ENCODE results near the gene CDKN2C.
"Not testable (repeated sequence)": the region's sequence is repeated elsewhere in the genome, so short reads cannot be mapped to it uniquely, and the experiment has no call there.

The CDKN2C gene

GRCh38 chr1:50930965-50931737 is 38.9 kb upstream of the CDKN2C start:
- peak; percentile 14 for DNase-seq (ENCODE audit: low read depth)
- H3K4me3 ChIP-seq (ENCODE audit: control insufficient read depth, low read depth, low read length) = no peak overlapping the region
- TF ChIP-seq CTCF (conservative IDR thresholded peaks at IDR 0.05; ENCODE audit: control insufficient read depth, insufficient read depth, low read depth, low read length) = no peak

- DNase-seq (ENCODE audit: low read depth); H3K4me3 ChIP-seq (ENCODE audit: control insufficient read depth, low read depth, low read length): not testable (repeated sequence)
Measured at GRCh38 chr1:50932043-50932442, 38.0 kb upstream of the CDKN2C start.

GRCh38 chr1:50933770-50934169 is 36.3 kb upstream of the CDKN2C start:
- not testable (repeated sequence) for DNase-seq (ENCODE audit: low read depth); H3K4me3 ChIP-seq (ENCODE audit: control insufficient read depth, low read depth, low read length)

GRCh38 chr1:50934838-50935237 is 35.2 kb upstream of the CDKN2C start:
- DNase-seq (ENCODE audit: low read depth) = no peak
- no peak for TF ChIP-seq CTCF (conservative IDR thresholded peaks at IDR 0.05; ENCODE audit: control insufficient read depth, insufficient read depth, low read depth, low read length)
- H3K4me3 ChIP-seq (ENCODE audit: control insufficient read depth, low read depth, low read length) = no peak overlapping the region

- peak; percentile 33 for DNase-seq (ENCODE audit: low read depth)
Measured at GRCh38 chr1:50935276-50935675, 34.8 kb upstream of the CDKN2C start.

GRCh38 chr1:50936321-50936720 is 33.7 kb upstream of the CDKN2C start:
- H3K4me3 ChIP-seq (ENCODE audit: control insufficient read depth, low read depth, low read length) = no peak overlapping the region
- peak; percentile 48 for DNase-seq (ENCODE audit: low read depth)
- TF ChIP-seq CTCF (conservative IDR thresholded peaks at IDR 0.05; ENCODE audit: control insufficient read depth, insufficient read depth, low read depth, low read length) = no peak

More at GRCh38 chr1:50935276-50935675, 34.8 kb upstream of the CDKN2C start:
- not testable (repeated sequence) for H3K4me3 ChIP-seq (ENCODE audit: control insufficient read depth, low read depth, low read length)

GRCh38 chr1:50940291-50940690 is 29.8 kb upstream of the CDKN2C start:
- DNase-seq (ENCODE audit: low read depth) = no peak
- H3K4me3 ChIP-seq (ENCODE audit: control insufficient read depth, low read depth, low read length) = no peak overlapping the region
- TF ChIP-seq CTCF (conservative IDR thresholded peaks at IDR 0.05; ENCODE audit: control insufficient read depth, insufficient read depth, low read depth, low read length) = no peak

- no peak overlapping the region for H3K4me3 ChIP-seq (ENCODE audit: control insufficient read depth, low read depth, low read length)
- no peak for TF ChIP-seq CTCF (conservative IDR thresholded peaks at IDR 0.05; ENCODE audit: control insufficient read depth, insufficient read depth, low read depth, low read length)
- no peak for DNase-seq (ENCODE audit: low read depth)
Measured at GRCh38 chr1:50942334-50942733, 27.7 kb upstream of the CDKN2C start.
